Fibroblast of the aortic adventitia (primary cell): ENCODE results near the gene RXRA. TPM values are rescaled to one million over a fixed set of nuclear protein-coding genes. Genes with fewer than 3 reads are reported as not detected.

ENCODE experiments used
- DNase-seq: peaks from one replicate; pipeline ENCODE4 v3.0.0-alpha.2; 2010; ENCODE audit warnings: low read depth
- H3K4me3 ChIP-seq: 2 replicates; pipeline ENCODE4 v1.5.1; 2011; ENCODE audit warnings: low read depth, mild to moderate bottlenecking, control low read depth, low read length, moderate library complexity
- CTCF ChIP-seq: IDR thresholded peaks from 2 replicates; pipeline ENCODE4 v1.5.1; 2011; ENCODE audit warnings: mild to moderate bottlenecking, low read length, control low read depth, inconsistent platforms; ENCODE audit not compliant: insufficient read depth
- total RNA-seq: library from RNA; depleted of rRNA; stranded (reverse); fragments of >200 nt; gene quantifications from 2 replicates; pipeline ENCODE4 v1.2.3, GENCODE V29; 2012; ENCODE audit warnings: low replicate concordance

RXRA gene
- total RNA-seq, 1 donor = 20.9 TPM

- no peak for DNase-seq
- H3K4me3 ChIP-seq = no peak overlapping the region
- no peak for TF ChIP-seq CTCF
Measured at GRCh38 chr9:134314039-134314949, 12.0 kb upstream of the RXRA start.

- TF ChIP-seq CTCF = no peak
- no peak overlapping the region for H3K4me3 ChIP-seq
- DNase-seq = no peak
Measured at GRCh38 chr9:134314950-134315715, 11.1 kb upstream of the RXRA start.

- no peak overlapping the region for H3K4me3 ChIP-seq
- TF ChIP-seq CTCF = no peak
- DNase-seq = no peak
Measured at GRCh38 chr9:134315716-134316448, 10.4 kb upstream of the RXRA start.

- H3K4me3 ChIP-seq = no peak overlapping the region
- peak; percentile 77 for DNase-seq
- no peak for TF ChIP-seq CTCF
Measured at GRCh38 chr9:134316449-134317160, 9.7 kb upstream of the RXRA start.

- no peak for DNase-seq
- no peak for TF ChIP-seq CTCF
- H3K4me3 ChIP-seq = no peak overlapping the region
Measured at GRCh38 chr9:134317400-134317789, 8.9 kb upstream of the RXRA start.
